Ishikawa (cell line): Measurements from ENCODE around the gene PORCN.

ENCODE experiments used
- CEBPB ChIP-seq: IDR thresholded peaks from 2 replicates; pipeline ENCODE4 v1.6.1; 2012
- CREB1 ChIP-seq: IDR thresholded peaks from 2 replicates; pipeline ENCODE4 v1.6.1; 2012; ENCODE audit warnings: low read depth
- EGR1 ChIP-seq: IDR thresholded peaks from 2 replicates; pipeline ENCODE4 v1.6.1; 2012
- EP300 ChIP-seq: IDR thresholded peaks from 2 replicates; pipeline ENCODE4 v1.6.1; 2012; ENCODE audit warnings: borderline replicate concordance
- FOXM1 ChIP-seq: IDR thresholded peaks from 2 replicates; pipeline ENCODE4 v1.6.1; 2012; ENCODE audit warnings: low read depth, borderline replicate concordance
- MAX ChIP-seq: IDR thresholded peaks from 2 replicates; pipeline ENCODE4 v1.6.1; 2012
- NFIC ChIP-seq: IDR thresholded peaks from 2 replicates; pipeline ENCODE4 v1.6.1; 2012
- RAD21 ChIP-seq: IDR thresholded peaks from 2 replicates; pipeline ENCODE4 v1.6.1; 2012; ENCODE audit warnings: low read depth
- REST ChIP-seq: IDR thresholded peaks from 2 replicates; pipeline ENCODE4 v1.6.1; 2012; ENCODE audit warnings: low read depth, mild to moderate bottlenecking
- TAF1 ChIP-seq: IDR thresholded peaks from 2 replicates; pipeline ENCODE4 v1.6.1; 2012; ENCODE audit warnings: low read depth, mild to moderate bottlenecking
- TCF12 ChIP-seq: IDR thresholded peaks from 2 replicates; pipeline ENCODE4 v1.6.1; 2012; ENCODE audit warnings: low read depth
- TEAD4 ChIP-seq: IDR thresholded peaks from 2 replicates; pipeline ENCODE4 v1.6.1; 2012
- USF1 ChIP-seq: IDR thresholded peaks from 2 replicates; pipeline ENCODE4 v1.6.1; 2012
- YY1 ChIP-seq: IDR thresholded peaks from 2 replicates; pipeline ENCODE4 v1.6.1; 2012; ENCODE audit warnings: low read depth
- ZBTB7A ChIP-seq: IDR thresholded peaks from 2 replicates; pipeline ENCODE4 v1.6.1; 2012; ENCODE audit warnings: low read depth

Gene PORCN

GRCh38 chrX:48530736-48531135, 21.9 kb downstream of the PORCN start:
- TF ChIP-seq TEAD4 (no peak), REST (no peak), TAF1 (no peak), FOXM1 (no peak)

GRCh38 chrX:48531358-48531959, 22.7 kb downstream of the PORCN start:
- no peak for TF ChIP-seq MAX
- TF ChIP-seq TEAD4 = no peak
- no peak for TF ChIP-seq ZBTB7A
- no peak for TF ChIP-seq EGR1

GRCh38 chrX:48532161-48532560, 23.4 kb downstream of the PORCN start:
- TF ChIP-seq RAD21 (no peak), ZBTB7A (no peak), NFIC (no peak), YY1 (no peak), USF1 (no peak), EGR1 (no peak), EP300 (no peak), MAX (no peak), CEBPB (no peak), FOXM1 (no peak), TEAD4 (no peak), REST (no peak), TAF1 (no peak), CREB1 (no peak), TCF12 (no peak)

GRCh38 chrX:48533165-48533564, 24.4 kb downstream of the PORCN start:
- no peak for TF ChIP-seq TEAD4
- no peak for TF ChIP-seq NFIC
- no peak for TF ChIP-seq MAX
- no peak for TF ChIP-seq EGR1
- no peak for TF ChIP-seq CEBPB
- no peak for TF ChIP-seq CREB1
- no peak for TF ChIP-seq FOXM1
- TF ChIP-seq RAD21 = no peak
- TF ChIP-seq ZBTB7A = no peak
- TF ChIP-seq EP300 = no peak

GRCh38 chrX:48538641-48539344, 30.0 kb downstream of the PORCN start:
- TF ChIP-seq MAX = no peak
- TF ChIP-seq EP300 = no peak
- TF ChIP-seq RAD21 = no peak
- TF ChIP-seq EGR1 = no peak
- no peak for TF ChIP-seq CREB1
- TF ChIP-seq USF1 = no peak
- no peak for TF ChIP-seq NFIC
- TF ChIP-seq ZBTB7A = no peak
- no peak for TF ChIP-seq REST
- no peak for TF ChIP-seq CEBPB
- no peak for TF ChIP-seq FOXM1
- TF ChIP-seq TCF12 = no peak
- no peak for TF ChIP-seq TAF1
- TF ChIP-seq YY1 = no peak
